Measurements from ENCODE around the gene POLDIP2. TPM values are rescaled to one million over a fixed set of nuclear protein-coding genes. Genes with fewer than 3 reads are reported as not detected.

Gene POLDIP2
- total and polyA plus RNA-seq, 2 donors (not counting 1 experiment from before 2014, with no cell fraction given): 79.3 to 89.2 TPM

GRCh38 chr17:28315846-28316705 is 41.3 kb downstream of the POLDIP2 start:
- no peak overlapping the region for H3K4me3 ChIP-seq (replicated peaks in 1 of 4; ENCODE audit: control extremely low read depth in 1 of 4, insufficient read depth in 1 of 4, low read depth in 3 of 4, low read length in 4 of 4)
- no peaks in the 10 kb centered on the region for H3K36me3 ChIP-seq (ENCODE audit: control insufficient read depth, insufficient read depth, low read length)
- no peaks in the 10 kb centered on the region for H4K20me1 ChIP-seq (ENCODE audit: control insufficient read depth, extremely low read depth, insufficient read depth, low read length)
- H3K9ac ChIP-seq (ENCODE audit: insufficient read depth, low read length): no peak overlapping the region
- no peak overlapping the region for H2AFZ ChIP-seq (ENCODE audit: low read length)
- TF ChIP-seq CTCF (conservative IDR thresholded peaks at IDR 0.05 in 1 of 2, IDR thresholded peaks at IDR 0.05 in 1 of 2; ENCODE audit: low read depth in 1 of 2, low read length in 2 of 2) (no peak), EZH2 (IDR thresholded peaks at IDR 0.05; ENCODE audit: low read length, missing control alignments) (no peak)
- H3K27ac ChIP-seq (ENCODE audit: insufficient read depth, low read length): no peak overlapping the region
- H3K27me3 ChIP-seq (ENCODE audit: control insufficient read depth, insufficient read depth, low read length): no peaks in the 10 kb centered on the region
- H3K79me2 ChIP-seq (ENCODE audit: control insufficient read depth, insufficient read depth, low read length): no peaks in the 10 kb centered on the region
- H3K9me3 ChIP-seq (ENCODE audit: control insufficient read depth, insufficient read depth, low read depth, low read length): no peaks in the 10 kb centered on the region
- DNase-seq (ENCODE audit: low read depth in 2 of 2): no peak
- H3K4me1 ChIP-seq (ENCODE audit: control insufficient read depth, extremely low read depth, insufficient read depth, low read length): peaks cover 11% of the 10 kb centered on the region
- no peak overlapping the region for H3K4me2 ChIP-seq (ENCODE audit: extremely low read depth, insufficient read depth, low read length)

GRCh38 chr17:28313841-28314240 is 43.5 kb downstream of the POLDIP2 start:
- DNase-seq (ENCODE audit: low read depth in 2 of 2): no peak
- no peak overlapping the region for H2AFZ ChIP-seq (ENCODE audit: low read length)
- no peaks in the 10 kb centered on the region for H3K27me3 ChIP-seq (ENCODE audit: control insufficient read depth, insufficient read depth, low read length)
- H4K20me1 ChIP-seq (ENCODE audit: control insufficient read depth, extremely low read depth, insufficient read depth, low read length): no peaks in the 10 kb centered on the region
- TF ChIP-seq EZH2 (IDR thresholded peaks at IDR 0.05; ENCODE audit: low read length, missing control alignments) (no peak), CTCF (conservative IDR thresholded peaks at IDR 0.05 in 1 of 2, IDR thresholded peaks at IDR 0.05 in 1 of 2; ENCODE audit: low read depth in 1 of 2, low read length in 2 of 2) (no peak)
- no peak overlapping the region for H3K9ac ChIP-seq (ENCODE audit: insufficient read depth, low read length)
- H3K4me3 ChIP-seq (replicated peaks in 1 of 4; ENCODE audit: control extremely low read depth in 1 of 4, insufficient read depth in 1 of 4, low read depth in 3 of 4, low read length in 4 of 4): no peak overlapping the region
- H3K27ac ChIP-seq (ENCODE audit: insufficient read depth, low read length): no peak overlapping the region
- no peaks in the 10 kb centered on the region for H3K36me3 ChIP-seq (ENCODE audit: control insufficient read depth, insufficient read depth, low read length)
- no peaks in the 10 kb centered on the region for H3K9me3 ChIP-seq (ENCODE audit: control insufficient read depth, insufficient read depth, low read depth, low read length)
- no peaks in the 10 kb centered on the region for H3K79me2 ChIP-seq (ENCODE audit: control insufficient read depth, insufficient read depth, low read length)
- H3K4me1 ChIP-seq (ENCODE audit: control insufficient read depth, extremely low read depth, insufficient read depth, low read length): peaks cover 7% of the 10 kb centered on the region
- no peak overlapping the region for H3K4me2 ChIP-seq (ENCODE audit: extremely low read depth, insufficient read depth, low read length)

DNA sequence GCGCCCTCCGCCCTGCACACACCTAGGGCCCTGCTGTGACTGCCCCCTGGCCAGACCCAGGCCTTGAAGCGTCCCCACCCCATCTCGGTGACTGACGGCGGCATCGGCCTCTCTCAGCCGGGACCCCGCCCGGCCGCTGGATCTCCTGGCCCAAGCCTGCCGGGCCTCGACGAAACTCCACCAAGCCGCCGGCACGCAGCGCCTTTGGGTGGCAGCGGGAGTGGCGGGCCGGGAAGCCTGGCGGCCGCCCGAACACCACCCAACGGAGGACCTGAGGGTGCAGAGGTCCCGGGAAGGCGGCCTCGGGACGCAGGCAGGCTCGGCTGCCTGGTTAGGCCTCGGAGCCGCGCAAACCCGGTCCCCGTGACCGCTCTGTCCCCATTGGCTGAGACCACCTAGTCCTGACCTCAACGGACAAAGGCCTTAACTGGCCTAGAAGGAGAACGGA is 50.3 kb downstream of the POLDIP2 start:
- peaks cover 7% of the 10 kb centered on the region for H3K27me3 ChIP-seq (ENCODE audit: control insufficient read depth, insufficient read depth, low read length)
- H3K27ac ChIP-seq (ENCODE audit: insufficient read depth, low read length): no peak overlapping the region
- no peaks in the 10 kb centered on the region for H3K36me3 ChIP-seq (ENCODE audit: control insufficient read depth, insufficient read depth, low read length)
- H3K4me1 ChIP-seq (ENCODE audit: control insufficient read depth, extremely low read depth, insufficient read depth, low read length): no peaks in the 10 kb centered on the region
- H3K9me3 ChIP-seq (ENCODE audit: control insufficient read depth, insufficient read depth, low read depth, low read length): no peaks in the 10 kb centered on the region
- no peaks in the 10 kb centered on the region for H3K79me2 ChIP-seq (ENCODE audit: control insufficient read depth, insufficient read depth, low read length)
- no peak overlapping the region for H2AFZ ChIP-seq (ENCODE audit: low read length)
- no peak overlapping the region for H3K9ac ChIP-seq (ENCODE audit: insufficient read depth, low read length)
- DNase-seq (ENCODE audit: low read depth in 2 of 2): no peak
- no peak for TF ChIP-seq EZH2 (IDR thresholded peaks at IDR 0.05; ENCODE audit: low read length, missing control alignments)
- no peak for TF ChIP-seq CTCF (conservative IDR thresholded peaks at IDR 0.05 in 1 of 2, IDR thresholded peaks at IDR 0.05 in 1 of 2; ENCODE audit: low read depth in 1 of 2, low read length in 2 of 2)
- no peak overlapping the region for H3K4me3 ChIP-seq (replicated peaks in 1 of 4; ENCODE audit: control extremely low read depth in 1 of 4, insufficient read depth in 1 of 4, low read depth in 3 of 4, low read length in 4 of 4)
- no peaks in the 10 kb centered on the region for H4K20me1 ChIP-seq (ENCODE audit: control insufficient read depth, extremely low read depth, insufficient read depth, low read length)
- H3K4me2 ChIP-seq (ENCODE audit: extremely low read depth, insufficient read depth, low read length): no peak overlapping the region

Measured in fibroblast of lung (primary cell).